Stimulated activated CD8-positive, alpha-beta memory T cell treated with anti-CD3 and anti-CD28 coated beads, Interleukin-12 subunit alpha, Interleukin-12 subunit beta, amount 100 ng/mL, for 1 hour (primary cell): ENCODE measurements around the gene EYS.
"Not testable (repeated sequence)": the region's sequence is repeated elsewhere in the genome, so short reads cannot be mapped to it uniquely, and the experiment has no call there.

Experiments used
- DNase-seq: peaks from one replicate; pipeline ENCODE4 v3.0.0-alpha.2; 2020; ENCODE audit warnings: low read depth

EYS gene

DNA sequence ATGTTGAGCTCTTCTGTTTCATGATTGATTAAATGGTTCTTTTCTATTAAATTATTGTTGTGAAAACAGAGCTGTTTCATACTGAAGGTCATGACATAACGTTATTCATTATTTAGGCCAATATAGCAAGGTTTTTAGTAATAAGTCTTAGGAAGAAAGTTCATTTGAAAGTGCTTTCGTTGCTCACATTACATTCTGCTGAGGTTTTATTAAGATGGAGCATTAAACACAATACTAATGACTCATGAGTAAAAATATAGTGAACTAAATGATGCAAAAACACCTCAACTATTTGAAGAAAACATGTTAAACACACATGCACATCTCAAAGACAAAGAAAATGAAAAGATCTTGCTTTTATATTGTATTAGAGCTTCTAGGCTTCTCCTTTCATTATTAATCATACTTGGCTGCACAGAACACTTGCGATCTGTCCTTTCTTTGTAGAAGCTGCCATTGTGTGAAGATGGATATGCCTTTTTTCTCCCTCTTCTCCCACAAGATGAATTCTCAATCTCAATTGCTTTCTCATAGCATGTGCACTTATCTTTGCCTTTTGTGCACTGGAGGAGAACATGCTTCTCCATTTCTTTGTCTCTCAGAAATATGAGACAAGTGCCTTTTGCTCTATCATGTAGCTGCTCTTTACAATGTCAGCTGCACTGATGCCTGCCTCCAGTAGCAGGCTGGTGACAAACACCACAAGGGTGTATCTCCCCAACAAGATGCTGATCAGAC lies 1759.1 kb downstream of the EYS start:
- no peak for DNase-seq

DNA sequence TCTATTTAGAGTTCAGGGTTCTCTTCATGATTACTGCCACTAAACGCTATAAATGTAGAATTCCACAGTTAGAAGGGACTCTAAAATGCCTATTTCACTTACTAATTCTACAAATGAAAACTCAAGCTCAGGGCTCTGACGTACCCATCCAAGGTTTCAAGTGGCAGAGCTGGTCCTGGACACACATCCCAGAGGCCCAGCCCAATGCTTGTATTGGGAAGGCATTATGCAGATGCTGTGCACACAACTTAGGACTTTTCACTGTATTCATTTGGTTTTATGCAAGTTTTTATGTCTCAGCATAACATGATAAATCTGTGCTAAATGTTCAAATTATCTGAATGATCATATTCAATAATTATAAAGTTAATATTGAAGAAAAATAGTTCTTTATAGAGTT lies 1761.0 kb downstream of the EYS start:
- DNase-seq: no peak

DNA sequence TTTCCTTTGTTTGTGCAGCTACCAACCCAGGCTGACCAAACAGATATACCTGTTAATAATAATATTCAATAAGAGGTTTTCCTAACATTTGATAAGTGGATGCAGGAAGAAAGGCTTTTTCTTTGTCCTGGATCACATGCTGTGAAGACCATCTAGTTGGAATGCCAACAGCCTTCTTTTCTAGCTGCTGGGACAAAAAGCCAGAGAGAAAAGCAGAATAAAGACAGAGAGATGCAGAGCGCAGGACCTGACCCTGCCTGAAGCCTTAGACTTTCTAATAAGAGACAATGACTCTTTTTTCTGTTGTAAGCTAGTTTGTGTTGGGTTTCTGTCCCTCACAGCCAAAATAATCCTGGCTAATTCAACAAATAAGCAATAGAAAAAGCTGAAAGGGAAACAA lies 1763.2 kb downstream of the EYS start:
- DNase-seq: no peak

DNA sequence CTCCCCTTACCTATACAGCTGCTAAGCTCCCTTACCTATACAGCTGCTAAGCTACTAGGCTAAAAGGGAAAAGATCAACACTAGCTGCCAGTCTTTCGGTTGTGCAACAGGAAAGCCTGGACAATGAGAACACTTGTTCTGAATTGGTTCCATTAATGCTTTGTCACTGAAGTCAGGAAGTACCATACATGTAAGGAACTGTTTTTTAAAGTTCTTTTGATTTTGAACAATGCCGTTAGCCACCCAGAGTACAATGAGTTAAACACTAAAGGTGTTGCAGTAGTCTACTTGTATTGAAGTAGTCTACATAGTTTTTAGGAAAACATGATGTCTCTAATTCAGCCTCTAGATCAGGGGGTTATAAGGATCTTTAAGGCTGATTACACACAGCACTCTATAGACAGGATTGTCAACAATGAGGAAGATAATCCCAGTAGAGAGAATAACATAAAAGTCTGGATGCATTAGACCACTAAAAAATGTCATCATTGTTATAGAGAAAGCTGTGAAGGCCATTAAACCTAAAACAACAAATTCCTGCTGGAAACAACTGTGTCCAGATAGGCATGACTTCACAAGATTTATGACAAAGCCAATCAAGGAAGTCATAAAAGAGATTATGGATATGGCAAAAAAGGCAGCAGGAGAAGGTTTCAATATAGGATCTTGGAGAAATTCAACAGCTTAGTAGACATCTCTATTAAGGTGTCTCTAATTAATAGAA lies 1765.1 kb downstream of the EYS start:
- DNase-seq: no peak

DNA sequence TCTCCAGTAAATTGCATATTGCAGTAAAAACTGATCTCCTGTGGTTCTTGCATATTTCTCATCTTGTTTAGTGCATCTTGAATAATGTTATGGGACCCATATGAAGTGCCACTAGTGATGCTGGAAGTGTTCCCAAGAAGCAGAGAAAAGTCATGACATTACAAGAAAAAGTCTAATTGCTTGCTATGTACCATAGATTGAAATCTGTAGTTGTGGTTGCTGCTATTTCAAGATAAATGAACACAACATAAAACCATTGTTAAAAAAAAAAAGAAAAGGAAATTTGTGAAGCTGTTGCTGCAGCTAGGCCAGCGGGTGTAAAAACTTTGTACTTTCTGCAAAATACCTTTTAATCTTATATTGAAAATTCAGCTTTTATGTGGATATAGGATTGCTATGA lies 1767.0 kb downstream of the EYS start:
- no peak for DNase-seq

DNA sequence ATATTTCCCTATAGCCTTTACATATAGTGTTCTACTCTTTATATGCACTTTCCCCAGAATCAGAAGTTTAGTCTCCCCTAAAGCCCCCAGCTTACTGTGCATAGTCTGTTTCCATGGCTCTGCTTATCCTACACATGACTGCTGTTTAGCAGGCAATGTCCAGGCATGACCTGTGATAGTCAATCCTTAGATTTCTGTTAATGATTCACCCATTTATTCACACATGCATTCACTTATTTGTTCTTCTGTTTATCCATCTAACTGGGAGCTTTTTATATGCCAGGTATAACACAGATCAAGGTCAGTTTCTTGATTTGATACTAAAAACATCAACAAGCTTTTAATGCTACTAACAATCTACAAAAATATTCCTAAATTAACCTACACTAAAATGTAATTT lies 1770.6 kb downstream of the EYS start:
- DNase-seq: no peak

DNA sequence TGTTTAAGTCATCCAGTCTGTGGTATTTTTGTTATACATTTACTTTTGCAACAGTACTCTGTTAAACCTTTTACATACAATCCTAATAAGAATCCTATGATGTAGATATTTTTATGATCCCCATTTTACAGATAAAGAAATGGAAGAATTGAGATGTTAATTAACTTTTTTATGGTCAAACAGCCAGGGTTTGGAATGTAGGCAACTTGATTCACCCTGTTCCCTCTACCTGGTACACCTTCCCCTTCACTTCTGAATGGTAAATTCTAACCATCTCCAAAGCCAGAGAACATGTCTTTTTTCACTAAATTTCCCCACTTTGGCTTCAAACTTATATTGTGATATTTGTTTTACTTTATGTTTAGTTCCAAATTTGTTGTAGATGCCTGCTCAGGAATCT lies 1771.3 kb downstream of the EYS start:
- no peak for DNase-seq

DNA sequence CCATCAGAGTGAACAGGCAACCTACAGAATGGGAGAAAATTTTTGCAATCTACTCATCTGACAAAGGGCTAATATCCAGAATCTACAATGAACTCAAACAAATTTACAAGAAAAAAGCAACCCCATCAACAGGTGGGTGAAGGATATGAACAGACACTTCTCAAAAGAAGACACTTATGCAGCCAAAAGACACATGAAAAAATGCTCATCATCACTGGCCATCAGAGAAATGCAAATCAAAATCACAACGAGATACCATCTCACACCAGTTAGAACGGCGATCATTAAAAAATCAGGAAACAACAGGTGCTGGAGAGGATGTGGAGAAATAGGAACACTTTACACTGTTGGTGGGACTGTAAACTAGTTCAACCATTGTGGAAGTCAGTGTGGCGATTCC lies 1773.1 kb downstream of the EYS start:
- DNase-seq: not testable (repeated sequence)

DNA sequence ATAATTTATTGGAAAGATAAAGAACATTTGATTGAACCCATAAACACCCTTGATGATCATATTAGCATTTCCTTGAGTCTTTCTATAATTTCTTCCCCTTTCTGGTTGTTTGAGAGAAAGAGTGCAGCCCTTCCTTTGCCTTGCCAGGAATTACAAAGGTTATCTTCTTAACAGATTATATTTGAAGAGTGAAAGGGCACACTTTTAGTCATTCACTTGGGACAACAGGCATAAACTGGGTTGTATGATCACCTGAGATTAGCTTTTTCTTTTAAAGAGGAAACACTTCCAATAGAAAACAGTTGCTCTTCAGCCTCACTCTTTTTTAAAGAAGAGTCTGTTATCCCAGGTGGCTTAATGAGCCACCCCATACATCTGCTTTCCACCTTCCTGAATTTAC lies 1776.2 kb downstream of the EYS start:
- no peak for DNase-seq

DNA sequence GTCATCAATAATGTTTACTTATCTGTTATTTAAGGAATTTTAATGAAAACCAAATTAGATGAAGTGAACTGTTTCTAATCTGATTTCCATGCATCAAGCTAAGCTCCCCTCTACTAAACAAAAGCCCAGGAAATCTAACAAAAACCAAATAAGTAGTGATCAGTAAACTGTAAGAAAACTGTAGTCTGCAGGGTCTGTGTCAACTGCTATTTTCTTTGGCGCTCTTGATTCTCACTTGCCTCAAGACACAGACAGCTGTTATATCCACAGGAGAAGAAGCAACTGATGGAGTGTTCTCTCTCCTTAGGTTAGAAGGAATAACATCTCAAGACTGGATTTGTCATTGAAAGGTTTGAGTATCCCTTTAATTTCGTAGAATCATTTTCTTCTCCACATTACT lies 1777.9 kb downstream of the EYS start:
- no peak for DNase-seq

DNA sequence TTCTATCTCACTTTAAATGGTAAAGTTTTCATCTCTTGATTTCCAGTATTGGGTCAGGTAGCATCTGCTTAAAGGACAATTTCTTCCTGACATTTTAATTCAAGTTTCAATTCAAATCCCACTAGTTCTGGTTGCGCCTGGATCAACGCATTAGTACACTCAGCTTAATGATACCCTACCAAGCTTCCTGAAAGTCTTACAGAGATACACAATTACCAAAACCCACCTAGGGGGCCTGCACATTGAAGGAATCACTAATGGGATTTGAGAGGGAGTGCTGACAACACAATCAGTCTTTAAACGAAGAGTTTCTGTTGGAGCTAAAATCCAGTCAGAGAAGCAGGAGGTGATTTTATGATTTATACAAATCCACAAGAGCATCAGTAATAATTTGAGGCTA lies 1778.4 kb downstream of the EYS start:
- no peak for DNase-seq

DNA sequence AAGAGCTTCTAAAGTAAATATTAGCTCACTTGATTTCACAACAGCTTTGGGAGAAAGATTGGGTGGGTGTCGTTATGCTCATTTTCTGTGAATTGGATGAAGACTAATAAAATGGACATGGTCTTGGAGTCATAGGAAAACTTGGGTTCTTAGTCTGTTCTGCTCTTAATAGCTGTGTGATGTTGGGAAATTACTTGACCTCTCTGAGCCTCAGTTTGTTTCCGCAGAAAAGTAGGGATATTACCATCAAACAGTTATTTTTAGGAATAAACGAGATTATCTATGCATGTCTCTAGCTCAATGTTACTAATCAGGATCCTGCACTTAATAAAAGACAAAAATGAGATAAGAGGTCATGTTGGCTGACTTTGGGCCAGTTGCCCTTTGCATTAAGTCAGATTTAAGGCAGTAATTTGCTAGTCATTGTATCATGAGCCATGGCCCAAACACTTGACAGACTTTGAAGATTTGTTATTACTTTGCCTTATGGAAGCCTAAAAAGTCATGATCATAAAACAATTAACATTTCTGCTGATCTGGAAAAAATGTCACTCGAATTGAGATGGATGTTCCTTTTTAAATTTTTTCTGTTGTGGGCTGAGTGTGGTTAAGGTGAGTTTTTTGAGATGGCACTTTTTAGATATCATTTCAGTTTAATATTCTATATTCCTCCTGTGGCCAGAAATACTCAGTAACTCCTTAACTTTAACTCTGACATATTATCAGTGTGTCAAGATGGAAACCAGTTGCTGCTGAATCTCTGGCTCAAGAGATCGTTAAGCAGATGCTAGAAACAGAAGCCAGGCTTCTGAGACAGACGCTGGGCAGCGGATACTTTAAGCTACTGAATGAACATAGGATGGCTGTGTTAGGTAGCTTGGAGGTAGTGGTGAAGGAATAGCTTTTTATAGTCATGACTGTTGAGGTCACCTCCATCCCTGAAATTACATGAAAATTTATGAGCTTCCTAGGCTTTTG lies 1779.8 kb downstream of the EYS start:
- no peak for DNase-seq

DNA sequence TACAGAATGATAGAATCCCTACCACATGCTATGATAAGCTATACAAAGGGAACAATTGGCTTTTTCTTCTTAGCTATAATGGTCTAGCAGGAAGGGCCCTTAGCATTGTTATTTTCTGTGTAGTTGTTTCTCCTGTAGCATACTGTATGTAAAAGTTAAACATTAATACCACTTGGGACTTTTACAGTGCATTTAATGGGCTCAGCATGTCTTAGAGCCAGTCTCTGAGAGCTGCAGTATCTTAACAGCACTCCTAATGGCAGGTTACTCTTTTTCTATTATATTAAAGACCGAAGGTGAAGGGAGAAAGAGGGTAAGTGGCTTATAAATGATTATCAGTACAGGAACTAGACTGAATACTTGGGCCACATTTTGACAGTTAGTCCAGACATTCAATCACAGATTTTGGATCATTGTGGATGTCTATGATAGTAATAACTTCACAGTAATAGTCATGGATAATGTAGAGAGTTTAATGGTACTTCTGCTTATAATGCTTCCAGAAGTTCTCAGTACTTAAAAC lies 1780.7 kb downstream of the EYS start:
- no peak for DNase-seq

DNA sequence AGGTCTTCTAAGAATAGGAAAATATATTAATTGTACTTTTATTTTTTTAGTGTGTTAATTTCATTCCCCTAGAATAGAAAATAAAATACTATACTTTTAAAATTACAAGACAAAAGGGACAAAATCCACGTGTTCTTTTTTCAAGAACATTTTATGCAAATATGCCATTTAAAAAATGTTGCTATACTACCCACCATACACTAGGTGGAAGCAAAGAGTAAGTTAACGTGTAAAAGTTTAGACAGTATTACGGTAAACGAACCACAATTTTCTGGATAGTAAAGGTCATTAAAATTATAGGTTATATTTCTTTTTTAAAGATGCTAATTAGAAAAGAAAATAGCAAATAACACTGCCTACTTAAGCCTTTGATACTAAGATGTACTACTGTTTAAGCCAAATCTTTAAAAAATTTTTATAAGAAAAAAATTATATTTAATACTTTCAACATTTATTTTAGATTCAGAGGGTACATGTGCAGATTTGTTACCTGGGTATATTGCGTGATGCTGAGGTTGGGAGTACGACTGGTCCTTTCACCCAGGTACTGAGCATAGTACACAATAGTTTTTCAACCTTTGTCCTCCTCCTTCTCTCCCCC lies 1783.8 kb downstream of the EYS start:
- DNase-seq: no peak

DNA sequence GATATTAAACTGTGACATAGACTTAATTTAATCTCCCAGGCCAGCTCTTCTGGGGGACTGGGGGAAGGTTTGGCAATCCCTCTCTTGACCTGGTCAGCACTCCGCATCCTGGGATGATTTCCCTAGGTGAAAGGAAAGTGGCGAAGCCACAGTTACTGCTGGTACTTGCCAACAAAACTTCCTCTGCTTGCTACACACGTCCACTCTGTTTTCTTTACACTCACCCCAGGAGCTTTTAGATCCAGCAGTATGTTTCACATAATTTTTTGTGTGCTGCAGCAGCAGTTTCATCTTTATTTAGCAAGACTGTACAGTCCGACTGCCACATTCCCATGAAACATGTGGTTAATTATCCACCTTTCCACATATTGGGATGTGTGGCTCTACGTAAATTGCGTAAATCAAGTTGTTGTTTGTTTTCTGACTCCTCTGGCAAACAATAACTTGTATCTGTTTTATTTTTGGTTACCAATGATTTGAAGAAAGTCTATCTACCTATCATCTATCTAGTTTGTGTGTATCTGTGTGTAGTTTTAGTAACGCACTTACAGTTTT lies 1787.4 kb downstream of the EYS start:
- DNase-seq: no peak

DNA sequence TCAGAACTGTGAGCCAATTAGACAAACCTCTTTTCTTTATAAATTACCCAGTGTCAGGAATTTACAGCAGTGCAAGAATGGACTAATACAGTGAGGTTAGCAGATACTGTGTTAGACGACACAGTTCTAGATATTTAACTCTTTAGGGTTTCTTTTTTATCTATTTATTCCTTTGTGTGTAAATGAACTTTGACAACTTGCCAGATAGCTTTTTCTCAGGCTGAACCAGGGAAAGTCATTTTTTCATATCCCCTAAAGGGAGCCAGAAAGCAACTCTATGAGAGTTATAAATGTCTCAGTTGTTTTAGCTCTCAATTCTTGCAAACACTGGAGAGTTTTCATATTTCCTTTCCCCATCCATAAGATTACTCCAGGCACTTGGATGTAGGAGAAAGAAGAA lies 1794.1 kb downstream of the EYS start:
- no peak for DNase-seq

DNA sequence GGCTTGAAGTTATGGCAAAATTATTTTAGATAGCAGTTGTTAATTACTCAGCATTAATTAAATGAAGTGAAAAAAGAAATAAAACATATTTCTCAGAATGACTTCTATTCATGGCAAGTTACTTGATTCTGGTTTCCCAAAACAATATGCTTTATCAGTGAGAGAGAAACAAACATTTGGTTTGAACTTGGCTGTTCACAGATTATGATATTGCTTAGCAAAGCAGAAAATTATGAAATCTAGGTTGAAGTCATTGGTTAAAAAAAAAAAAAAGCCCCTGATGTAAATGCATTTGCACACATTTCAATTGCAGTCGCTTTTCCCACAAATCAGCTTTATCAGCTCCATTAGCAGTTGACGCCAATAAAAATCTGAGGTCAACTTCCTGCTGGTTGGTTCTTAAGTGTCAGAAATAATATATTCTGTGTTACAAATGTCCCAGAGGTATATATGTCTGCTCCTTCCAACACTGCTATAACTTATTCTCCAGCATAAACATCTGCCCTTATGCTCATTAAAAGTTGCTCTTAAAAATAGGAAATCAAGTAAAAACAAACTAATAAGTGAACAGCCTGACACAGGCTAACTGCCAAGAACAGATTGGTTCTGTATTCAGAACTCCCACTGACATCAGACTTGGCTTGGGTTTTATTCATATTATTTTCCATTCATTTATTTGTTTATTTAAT lies 1796.0 kb downstream of the EYS start:
- DNase-seq: no peak

DNA sequence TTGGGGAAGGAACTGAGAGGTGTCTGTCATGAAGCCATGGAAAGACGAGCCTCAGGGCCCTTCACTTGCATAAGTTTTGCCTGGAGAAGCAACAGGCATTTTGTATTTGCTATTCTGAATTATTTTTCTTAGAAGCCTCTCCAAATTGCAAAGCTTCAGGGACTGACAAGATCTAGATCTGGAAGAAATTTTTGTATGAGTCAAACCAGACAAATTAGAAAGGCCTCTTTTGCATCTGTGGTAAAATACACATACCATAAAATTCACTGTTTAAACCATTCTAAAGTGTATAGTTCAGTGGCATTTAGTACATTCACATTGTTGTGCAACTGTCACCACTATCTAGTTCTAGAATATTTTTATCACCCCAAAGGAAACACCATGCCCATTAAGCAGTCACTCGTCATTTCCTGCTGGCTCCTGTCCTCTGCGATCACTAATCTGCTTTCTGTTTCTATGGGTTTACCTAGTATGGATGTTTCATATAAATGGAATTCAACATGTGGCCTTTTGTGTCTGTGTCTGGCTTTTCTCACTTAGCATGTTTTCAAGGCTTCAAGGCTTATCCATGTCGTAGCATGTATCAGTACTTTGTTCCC lies 1802.3 kb downstream of the EYS start:
- no peak for DNase-seq

DNA sequence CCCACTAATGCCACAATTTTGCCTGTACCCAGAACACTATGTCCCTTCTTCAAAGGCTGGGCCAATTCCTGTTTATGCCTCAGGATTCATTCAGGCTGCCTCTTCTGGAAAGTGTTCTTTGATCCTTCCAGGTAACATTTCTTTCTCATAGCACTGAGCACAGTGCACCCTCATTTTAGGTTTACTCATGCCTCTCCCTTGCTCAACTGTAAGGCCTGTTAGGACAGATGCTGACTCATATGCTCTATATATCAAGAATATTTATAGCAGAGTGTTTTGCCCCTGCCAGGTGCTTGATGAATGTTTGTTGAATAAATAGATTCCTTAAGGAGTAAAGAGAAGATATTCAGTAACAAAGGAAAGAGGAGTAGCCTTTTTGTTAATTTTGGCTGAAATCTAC lies 1807.5 kb downstream of the EYS start:
- DNase-seq: no peak

DNA sequence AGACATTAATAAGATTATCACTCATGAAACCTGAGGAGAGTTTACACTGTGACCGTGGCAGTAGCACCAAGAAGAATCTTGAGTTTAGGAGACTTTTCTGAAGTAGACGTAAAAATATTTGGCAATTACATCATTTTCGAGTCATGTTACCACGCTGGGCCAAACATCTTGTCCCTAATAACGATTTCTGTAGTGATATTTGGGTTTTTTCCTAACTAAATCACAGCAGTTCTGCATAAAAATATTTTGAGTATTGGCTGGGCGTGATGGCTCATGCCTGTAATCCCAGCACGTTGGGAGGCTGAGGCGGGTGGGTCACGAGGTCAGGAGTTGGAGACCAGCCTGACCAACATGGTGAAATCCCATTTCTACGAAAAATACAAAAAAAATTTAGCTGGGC lies 1809.1 kb downstream of the EYS start:
- DNase-seq: no peak

DNA sequence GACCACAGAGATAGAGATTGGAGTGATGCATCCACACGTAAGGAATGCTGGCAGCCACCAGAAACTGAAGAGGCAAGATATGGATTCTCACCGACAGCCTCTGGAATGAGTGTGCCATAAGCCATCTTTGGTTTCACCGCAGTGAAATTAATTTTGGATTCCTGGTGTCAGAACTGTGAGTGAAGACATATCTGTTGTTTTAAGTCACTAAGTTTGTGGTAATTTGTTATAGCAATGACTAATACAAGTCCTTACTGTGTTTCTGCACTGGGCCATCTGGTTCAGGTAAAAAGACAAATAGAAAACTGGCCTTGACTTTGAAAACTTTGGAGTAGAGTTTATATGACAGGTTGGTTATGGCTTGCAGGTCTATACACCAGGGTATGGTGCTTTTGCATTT lies 1809.6 kb downstream of the EYS start:
- DNase-seq: no peak
